GM21367 (cell line): ENCODE results near the gene DRC7.
"Not testable (repeated sequence)": the region's sequence is repeated elsewhere in the genome, so short reads cannot be mapped to it uniquely, and the experiment has no call there.

Experiments
- ATAC-seq: cut with Tn5 transposase; IDR thresholded peaks from one replicate; pipeline ENCODE4 v1.9.1; 2021; ENCODE audit not compliant: unreplicated experiment

The DRC7 gene

DNA sequence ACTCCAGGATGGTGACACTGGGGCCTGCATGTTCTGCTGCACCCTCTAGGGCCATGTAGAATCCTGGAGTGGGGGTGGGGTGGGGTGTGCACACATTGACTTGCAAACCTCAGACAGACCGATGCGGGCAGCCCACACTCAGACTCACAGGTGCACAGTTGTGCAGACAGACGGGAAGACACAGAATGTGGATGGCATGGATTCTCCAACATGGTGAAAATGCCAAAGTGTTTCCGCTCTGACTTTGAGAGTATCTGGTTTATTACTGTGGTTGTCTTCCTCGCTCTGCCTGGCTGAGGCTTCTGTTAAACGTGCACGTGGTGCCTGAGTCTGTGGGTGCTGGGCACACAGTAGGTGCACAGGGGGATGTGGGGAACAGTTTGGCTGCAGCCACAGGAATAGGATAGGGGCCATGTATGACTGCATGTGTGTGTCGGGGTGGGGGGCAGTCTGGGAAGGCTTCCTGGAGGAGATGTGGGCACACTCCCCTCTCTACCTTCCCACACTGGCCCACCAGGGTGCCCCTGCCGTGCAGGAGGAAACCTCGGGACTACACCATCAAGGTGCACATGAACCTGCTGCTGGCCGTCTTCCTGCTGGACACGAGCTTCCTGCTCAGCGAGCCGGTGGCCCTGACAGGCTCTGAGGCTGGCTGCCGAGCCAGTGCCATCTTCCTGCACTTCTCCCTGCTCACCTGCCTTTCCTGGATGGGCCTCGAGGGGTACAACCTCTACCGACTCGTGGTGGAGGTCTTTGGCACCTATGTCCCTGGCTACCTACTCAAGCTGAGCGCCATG, 35.5 kb upstream of the DRC7 start:
- no peak for ATAC-seq

GRCh38 chr16:57660715-57661463, 33.7 kb upstream of the DRC7 start:
- no peak for ATAC-seq

GRCh38 chr16:57661510-57661909, 33.1 kb upstream of the DRC7 start:
- no peak for ATAC-seq

GRCh38 chr16:57661936-57662906, 32.4 kb upstream of the DRC7 start:
- ATAC-seq = no peak

- no peak for ATAC-seq
These were observed 31.2 kb upstream of the DRC7 start for GRCh38 chr16:57663436-57663835.

DNA sequence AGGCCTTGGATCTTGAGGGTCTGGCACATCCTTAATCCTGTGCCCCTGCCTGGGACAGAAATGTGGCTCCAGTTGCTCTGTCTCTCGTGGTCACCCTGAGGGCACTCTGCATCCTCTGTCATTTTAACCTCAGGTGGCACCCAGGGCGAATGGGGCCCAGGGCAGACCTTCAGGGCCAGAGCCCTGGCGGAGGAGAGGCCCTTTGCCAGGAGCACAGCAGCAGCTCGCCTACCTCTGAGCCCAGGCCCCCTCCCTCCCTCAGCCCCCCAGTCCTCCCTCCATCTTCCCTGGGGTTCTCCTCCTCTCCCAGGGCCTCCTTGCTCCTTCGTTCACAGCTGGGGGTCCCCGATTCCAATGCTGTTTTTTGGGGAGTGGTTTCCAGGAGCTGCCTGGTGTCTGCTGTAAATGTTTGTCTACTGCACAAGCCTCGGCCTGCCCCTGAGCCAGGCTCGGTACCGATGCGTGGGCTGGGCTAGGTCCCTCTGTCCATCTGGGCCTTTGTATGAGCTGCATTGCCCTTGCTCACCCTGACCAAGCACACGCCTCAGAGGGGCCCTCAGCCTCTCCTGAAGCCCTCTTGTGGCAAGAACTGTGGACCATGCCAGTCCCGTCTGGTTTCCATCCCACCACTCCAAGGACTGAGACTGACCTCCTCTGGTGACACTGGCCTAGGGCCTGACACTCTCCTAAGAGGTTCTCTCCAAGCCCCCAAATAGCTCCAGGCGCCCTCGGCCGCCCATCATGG, 30.5 kb upstream of the DRC7 start:
- no peak for ATAC-seq

GRCh38 chr16:57664662-57665025, 30.0 kb upstream of the DRC7 start:
- ATAC-seq = no peak

DNA sequence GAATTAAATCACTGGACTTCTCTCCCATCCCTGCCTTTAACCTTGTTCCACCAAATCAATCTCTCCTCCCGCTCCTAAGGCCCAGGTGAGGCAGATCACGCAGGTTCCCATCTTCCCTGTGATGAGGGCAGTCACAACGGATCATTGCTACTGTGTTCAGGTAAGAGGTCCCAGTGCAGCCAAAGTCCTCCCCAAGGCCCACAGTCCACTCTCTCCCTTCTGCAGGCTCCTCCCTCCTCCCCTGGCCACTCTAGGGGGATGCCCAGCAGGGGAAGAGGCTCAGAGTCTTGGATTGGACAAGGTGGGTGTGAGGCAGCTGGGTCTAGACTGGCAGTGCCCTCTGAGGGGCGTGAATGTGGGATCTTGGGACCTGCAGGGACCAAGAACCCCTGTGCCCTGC, 29.1 kb upstream of the DRC7 start:
- no peak for ATAC-seq

DNA sequence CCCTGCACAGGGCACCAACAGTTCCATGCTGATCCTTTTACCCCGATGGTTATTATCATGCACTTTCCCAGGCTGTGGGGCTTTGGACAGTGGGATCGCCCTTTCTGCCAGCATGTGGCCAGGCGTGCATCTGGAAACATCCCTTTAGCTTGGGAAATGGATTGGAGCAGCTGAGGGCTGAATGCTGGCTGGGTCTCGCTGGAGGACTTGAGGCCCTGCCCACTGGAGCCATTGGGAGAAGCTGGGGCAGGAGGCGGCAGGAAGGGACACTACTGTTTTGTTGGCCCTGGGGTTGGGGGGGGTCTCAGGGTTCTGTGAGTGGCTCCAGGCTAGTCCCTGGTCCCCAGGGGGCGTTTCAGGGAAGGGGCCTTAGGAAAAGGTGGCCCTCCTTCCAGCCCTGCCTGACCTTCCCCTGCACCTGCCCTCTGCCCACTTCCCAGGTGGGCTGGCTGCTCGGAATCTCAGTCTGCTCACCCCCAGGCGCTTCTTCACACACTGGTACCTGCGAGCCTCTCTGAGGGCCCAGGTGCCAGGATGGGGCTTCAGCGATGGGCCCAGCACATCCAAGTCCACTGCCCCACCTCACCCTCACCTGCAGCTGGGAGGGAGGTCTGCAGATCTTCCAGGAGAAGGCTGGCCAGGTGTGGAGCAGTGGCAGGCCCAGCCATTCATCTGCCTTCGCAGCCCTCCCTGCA, 28.1 kb upstream of the DRC7 start:
- ATAC-seq = no peak

- no peak for ATAC-seq
These were observed 27.5 kb upstream of the DRC7 start for GRCh38 chr16:57667048-57667525.

DNA sequence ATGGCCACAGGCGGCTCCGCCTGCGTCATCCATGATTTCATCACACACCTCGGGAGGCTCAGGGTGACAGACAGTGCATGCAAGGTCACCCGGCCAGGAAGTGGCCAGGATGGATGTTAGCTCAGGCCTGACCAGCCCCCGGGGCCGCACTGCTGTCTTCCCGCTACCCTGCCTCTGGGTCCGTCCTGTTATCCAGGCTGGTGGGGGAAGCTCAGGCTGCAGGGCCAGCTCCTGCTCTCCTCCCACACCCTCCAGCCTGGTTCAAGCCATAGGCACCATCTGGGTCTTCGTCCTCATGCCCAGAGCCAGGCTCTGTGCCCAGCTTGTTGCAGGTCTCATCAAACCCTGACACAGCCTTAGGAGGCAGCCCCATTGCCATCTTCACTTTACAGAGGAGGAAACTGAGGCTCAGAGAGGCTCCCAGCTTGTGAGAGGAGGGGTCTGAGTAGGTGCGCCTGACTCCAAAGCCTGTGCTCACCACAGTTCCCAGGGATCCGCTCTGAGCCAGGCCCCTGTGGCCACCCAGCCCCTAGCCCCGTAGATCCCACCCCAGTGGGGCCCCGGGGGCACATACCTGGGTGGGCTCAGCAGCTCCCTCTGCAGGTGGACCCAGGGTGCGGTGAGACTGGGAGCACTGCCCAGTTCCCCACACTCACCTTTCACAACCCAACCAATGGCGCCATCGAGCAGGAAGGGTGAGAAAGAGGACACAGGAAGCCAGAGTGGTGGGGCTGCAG, 26.9 kb upstream of the DRC7 start:
- no peak for ATAC-seq

- no peak for ATAC-seq
These were observed 26.4 kb upstream of the DRC7 start, which contains the start of gene ADGRG3 for GRCh38 chr16:57668263-57668571. TSS of gene ADGRG3 (plus strand) at chr16:57668306. CDS start at chr16:57668348, 42 bp downstream.

DNA sequence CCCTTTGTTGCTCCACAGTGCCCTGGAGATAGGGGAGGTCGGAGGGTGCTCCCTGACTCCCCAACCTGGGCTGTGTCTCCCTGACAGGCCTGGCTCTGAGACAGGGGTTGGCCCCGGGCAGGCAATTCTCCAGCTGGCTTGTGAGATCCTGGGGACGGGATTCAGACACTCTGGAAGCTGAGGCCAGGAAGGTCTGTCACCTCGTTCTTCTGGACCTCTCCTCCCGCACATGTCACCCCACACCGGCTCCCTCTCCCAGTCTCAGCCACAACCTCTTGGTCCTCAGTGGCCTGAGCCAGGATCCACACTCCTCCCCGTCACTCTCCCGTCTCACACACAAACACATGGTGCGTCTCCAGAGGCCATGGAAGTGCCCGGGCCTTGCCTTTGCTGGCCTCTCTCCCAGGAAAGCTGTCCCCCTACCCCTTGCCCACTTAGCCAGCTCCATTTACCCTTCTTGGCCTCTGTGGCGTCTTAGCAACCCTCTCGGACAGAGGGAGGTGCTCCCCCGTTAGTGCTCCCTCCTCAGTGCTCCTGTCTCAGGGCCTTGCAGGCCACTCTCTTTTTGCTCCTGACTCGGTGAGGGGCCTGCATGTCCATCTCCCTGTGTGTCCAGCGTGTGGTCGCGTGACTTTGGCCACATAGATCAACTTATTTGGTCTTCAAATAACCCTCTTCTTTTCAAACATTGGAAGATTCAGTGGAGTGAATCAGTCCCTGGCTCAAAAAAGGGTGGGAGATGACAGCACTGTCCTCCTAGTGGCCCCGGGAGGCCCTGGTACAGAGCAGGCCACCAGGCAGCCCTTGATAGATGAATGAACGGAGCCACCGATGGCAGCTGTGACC, 25.8 kb upstream of the DRC7 start:
- no peak for ATAC-seq

DNA sequence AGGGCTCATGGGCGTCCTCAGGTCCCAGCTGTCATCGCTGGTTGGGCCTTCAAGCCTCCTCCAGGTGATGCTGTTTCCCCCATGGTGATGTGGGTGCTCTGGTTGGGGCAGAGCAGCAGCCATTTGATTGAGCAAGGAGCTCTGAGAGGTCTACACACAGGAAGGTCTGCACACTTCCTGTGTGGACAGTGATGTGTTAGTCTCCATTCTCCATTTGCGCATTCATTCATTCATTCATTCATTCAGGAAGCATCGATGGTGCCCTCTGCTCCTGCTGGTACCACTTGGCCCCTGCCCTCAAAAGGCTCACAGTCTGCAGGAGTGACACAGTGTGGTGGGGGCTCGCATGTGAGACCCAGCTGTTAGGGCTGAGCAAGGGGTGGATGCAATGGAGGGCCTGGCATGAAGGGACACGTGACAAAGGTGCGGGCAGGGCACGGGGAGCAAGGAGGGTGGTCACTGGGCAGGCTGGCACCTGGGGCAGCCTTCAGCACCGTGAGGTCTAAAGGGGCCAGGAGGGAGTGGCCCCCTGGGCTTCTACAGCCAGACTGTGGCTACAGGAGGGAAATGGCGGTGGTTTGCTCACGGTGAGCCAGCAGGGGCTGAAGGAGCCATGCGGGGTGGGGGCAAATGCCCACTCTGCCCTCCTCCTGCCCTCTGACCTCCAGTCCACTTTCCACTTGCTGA, 25.0 kb upstream of the DRC7 start:
- no peak for ATAC-seq

DNA sequence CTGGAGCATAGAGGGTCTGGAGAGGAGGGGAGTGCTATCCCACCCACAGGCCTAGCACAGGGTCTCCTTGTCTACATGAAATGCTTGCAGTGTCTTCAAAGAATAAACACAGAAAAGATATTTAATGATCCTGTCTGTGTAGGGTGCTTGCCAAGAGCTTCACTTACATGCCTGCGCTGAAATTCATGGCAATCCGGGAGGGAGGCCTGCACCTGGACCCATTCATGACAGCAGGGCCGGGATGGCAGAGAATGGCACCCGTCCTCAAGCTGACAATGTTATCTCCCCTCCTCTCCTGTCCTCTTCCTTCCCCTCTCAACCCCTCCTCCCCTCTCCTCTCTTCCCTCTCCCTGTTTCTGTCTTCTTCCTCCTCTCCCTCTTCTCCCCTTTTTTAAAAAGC, 24.4 kb upstream of the DRC7 start:
- ATAC-seq = no peak

- ATAC-seq = not testable (repeated sequence)
These were observed 23.2 kb upstream of the DRC7 start for GRCh38 chr16:57671451-57671850.

DNA sequence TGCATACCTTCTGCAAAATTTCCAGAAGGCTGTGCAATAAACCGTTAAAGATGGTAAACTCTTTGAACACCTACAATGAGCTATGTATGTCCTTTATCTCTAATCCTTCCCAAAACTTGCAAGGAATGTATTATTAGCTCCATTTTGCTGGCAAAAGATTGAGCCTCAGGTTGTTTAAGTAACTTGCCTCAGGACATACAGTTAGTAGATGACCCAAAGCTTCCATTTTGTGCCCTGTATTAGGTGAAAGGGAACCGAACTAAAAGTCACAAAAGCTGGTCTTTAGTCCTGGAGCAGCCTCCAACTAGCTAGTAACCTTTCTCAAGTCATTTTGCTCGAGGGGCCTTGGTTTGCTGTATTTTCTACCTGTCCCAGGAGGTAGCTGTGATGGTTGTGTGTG, 22.2 kb upstream of the DRC7 start:
- no peak for ATAC-seq

GRCh38 chr16:57672824-57673223, 21.8 kb upstream of the DRC7 start:
- no peak for ATAC-seq
